Measurements from ENCODE around the gene MRPL2. TPM values are rescaled to one million over a fixed set of nuclear protein-coding genes. Genes with fewer than 3 reads are reported as not detected.
A peak's percentile ranks its signal among the peaks of the same experiment; 100 is the strongest.

MRPL2 gene
- 46.8 TPM for polyA plus RNA-seq (2013, experiment 1 of 2)
- 50.0 TPM for polyA plus RNA-seq (2013, experiment 2 of 2)

DNA sequence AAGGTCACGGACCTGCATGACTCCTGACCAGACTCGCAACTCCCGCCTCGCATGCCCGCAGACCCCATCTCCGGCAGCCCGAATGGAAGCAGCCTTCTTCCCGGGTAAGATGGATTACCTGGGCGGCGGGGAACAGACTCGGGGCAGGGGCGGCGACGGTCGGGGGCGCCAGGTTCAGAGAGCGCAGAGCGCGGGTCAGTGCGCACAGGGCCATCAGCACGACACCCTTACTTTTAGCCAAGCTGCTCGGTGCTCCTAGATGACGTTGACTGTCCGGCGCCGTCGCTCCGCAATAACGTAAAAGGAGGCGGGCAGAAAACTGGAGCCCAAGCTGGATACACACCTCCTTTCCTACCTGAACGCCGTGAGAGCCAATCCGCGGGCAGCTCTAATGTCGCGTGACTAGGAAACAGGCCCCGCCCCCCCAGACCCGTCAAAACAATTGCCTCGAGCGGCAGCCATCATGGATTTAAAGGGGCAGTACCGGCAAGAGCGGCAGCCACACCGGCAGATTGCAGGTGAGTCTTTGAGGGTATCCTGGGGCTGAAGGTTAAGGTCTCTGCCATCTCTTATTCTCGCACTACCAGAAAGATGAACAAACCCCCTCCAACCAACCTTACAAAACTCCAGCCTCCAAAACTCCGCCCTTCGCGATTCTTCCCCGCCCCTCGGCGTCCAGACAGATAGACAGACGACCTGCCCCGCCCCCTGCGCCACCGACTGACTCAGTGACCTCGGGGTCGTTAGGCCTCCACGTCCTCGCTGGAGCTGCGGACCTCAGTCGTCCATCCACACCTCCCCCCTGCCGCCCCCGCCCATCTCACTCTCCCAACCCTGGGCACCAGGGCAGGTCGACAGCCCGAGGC is at the start of gene MRPL2, which contains the start of gene KLC4:
Gene MRPL2 (minus strand): TSS at position 267 of the 866 bp plus-strand sequence. CDS start 53 bp downstream, at position 214.
Gene KLC4 (plus strand): TSS at position 464 of the 866 bp plus-strand sequence. CDS start 1,705 bp downstream, outside the sequence.
- Histone ChIP-seq H3K14ac (ENCODE audit: low read length) (no peak within 1 kb of the TSS), H2BK120ac (ENCODE audit: low read depth, low read length) (no peak within 1 kb of the TSS), H3K36me3 (replicated peaks in 1 of 2; ENCODE audit: control insufficient read depth in 2 of 2, insufficient read depth in 2 of 2, low read length in 2 of 2) (peaks cover 7 to 27% of the 10 kb centered on the region in 2 donors), H3K4me2 (ENCODE audit: insufficient read depth, low read length, poor library complexity, severe bottlenecking) (peak within 1 kb of the TSS; percentile 84), H3K9me3 (replicated peaks in 1 of 2; ENCODE audit: control insufficient read depth in 2 of 2, insufficient read depth in 1 of 2, low read depth in 1 of 2, low read length in 2 of 2) (no peaks in the 10 kb centered on the region), H2AK5ac (ENCODE audit: low read depth, low read length) (no peak within 1 kb of the TSS), H4K8ac (ENCODE audit: low read depth, low read length) (no peak within 1 kb of the TSS), H4K91ac (ENCODE audit: low read depth, low read length, poor library complexity) (no peak within 1 kb of the TSS), H3K9ac (ENCODE audit: low read depth, low read length, poor library complexity) (peak within 1 kb of the TSS; percentile 88), H3K27me3 (ENCODE audit: control insufficient read depth in 3 of 3, insufficient read depth in 3 of 3, low read depth in 1 of 3, low read length in 3 of 3) (no peaks in the 10 kb centered on the region), H3K4ac (ENCODE audit: low read length) (no peak within 1 kb of the TSS), H2AFZ (ENCODE audit: low read length) (peak within 1 kb of the TSS; percentile 88), H3K4me3 (ENCODE audit: low read length in 2 of 2) (peak within 1 kb of the TSS; percentile 64 to 94), H3K4me1 (ENCODE audit: control insufficient read depth in 2 of 2, insufficient read depth in 1 of 2, low read depth in 1 of 2, low read length in 2 of 2) (peaks cover 6 to 11% of the 10 kb centered on the region in 2 donors), H2BK5ac (ENCODE audit: low read length) (no peak within 1 kb of the TSS), H3K18ac (ENCODE audit: low read length) (peak within 1 kb of the TSS; percentile 90), H3K23ac (ENCODE audit: low read depth, low read length, poor library complexity) (peak within 1 kb of the TSS; percentile 95), H2BK12ac (ENCODE audit: low read length) (no peak within 1 kb of the TSS), H3K27ac (replicated peaks; ENCODE audit: low read length) (peak within 1 kb of the TSS; percentile 62), H3K79me1 (ENCODE audit: low read depth, low read length) (peaks cover 8% of the 10 kb centered on the region), H2BK15ac (ENCODE audit: low read length) (no peak within 1 kb of the TSS)
- WGBS, 2 donors (ENCODE audit: extremely low coverage in 2 of 2, insufficient read length in 2 of 2, insufficient replicate concordance in 1 of 2), result no CpG with 5 or more reads among the region's 64 CpGs
- DNase-seq (ENCODE audit: low spot score), result peak; percentile 98

DNA sequence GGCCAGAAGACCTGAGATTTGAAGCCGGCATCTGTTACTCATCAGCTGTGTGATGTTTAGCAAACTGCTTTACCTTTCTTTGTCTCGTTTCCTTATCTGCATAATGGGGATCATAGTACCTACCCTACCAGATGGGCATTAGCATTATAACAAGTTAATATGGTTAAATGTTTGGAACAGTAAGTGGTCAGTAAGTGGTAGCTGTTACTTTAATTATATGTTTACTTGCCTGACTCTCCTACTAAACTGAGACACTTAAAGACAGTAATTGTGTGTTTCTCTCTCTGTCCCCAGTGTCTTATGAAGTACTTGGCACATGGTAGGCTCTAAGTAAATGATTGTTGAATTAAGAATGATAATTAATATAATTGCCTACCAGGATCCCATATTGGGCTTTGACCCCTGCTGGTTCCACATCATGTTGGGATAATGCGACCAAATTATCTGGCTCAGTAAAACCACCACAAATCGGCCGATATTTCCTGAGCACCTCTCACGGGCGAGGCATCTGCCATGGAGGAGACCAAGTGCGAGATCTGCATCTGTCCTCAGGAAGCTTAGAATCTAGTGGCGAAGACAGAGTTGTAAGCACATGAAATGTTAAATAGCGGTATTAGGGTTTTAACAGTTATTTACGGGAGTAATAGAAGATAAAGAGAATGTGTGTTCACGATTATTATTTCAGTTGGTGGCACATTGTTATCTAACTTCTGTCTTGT is 48.3 kb upstream of the MRPL2 start:
- H2AK5ac ChIP-seq (ENCODE audit: low read depth, low read length), result no peak overlapping the region

DNA sequence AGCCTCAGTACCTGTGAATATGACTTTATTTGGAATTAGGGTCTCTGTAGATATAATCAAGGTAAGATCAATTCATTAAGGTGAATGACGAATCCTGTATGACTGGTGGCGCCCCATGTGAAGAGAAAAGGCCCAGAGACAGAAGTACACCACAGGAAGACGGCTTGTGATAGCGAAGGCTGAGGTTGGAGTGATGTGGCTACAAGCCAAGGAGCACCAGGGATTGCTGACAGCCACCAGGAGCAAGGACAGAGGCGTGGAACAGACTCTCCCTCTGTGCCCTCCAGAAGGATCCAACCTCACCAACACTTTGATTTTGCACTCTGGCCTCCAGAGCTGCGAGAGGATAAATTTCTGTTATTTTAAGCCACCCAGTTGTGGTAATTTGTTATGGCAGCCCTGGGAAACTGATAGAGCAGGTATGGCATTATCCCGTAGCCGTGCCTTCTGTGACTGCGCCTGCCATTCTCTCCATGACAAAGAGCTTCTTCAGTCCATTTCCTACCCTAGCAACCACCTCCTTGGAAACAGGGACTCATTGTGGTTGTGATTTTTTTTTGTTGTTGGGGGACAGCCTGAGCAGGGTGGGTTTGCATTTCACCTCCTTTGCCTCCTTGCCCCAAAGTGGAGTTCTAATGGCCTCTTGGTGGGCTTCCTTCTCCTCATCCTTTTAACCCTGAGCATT is 46.4 kb upstream of the MRPL2 start:
- no peak for DNase-seq (ENCODE audit: low spot score)
- H3K4me1 ChIP-seq (ENCODE audit: control insufficient read depth in 2 of 2, insufficient read depth in 1 of 2, low read depth in 1 of 2, low read length in 2 of 2), result peaks cover 5 to 13% of the 10 kb centered on the region in 2 donors
- H3K27me3 ChIP-seq (ENCODE audit: control insufficient read depth in 3 of 3, insufficient read depth in 3 of 3, low read depth in 1 of 3, low read length in 3 of 3), result no peaks in the 10 kb centered on the region
- H3K9ac ChIP-seq (ENCODE audit: low read depth, low read length, poor library complexity), result no peak overlapping the region
- no peak overlapping the region for H3K18ac ChIP-seq (ENCODE audit: low read length)
- no peak overlapping the region for H3K4me2 ChIP-seq (ENCODE audit: insufficient read depth, low read length, poor library complexity, severe bottlenecking)
- no peak overlapping the region for H2BK15ac ChIP-seq (ENCODE audit: low read length)
- no peak overlapping the region for H2BK120ac ChIP-seq (ENCODE audit: low read depth, low read length)
- H2AK5ac ChIP-seq (ENCODE audit: low read depth, low read length), result no peak overlapping the region
- no peak overlapping the region for H3K14ac ChIP-seq (ENCODE audit: low read length)
- H2AFZ ChIP-seq (ENCODE audit: low read length), result no peak overlapping the region
- WGBS, 2 donors (ENCODE audit: extremely low coverage in 2 of 2, insufficient read length in 2 of 2, insufficient replicate concordance in 1 of 2), result no CpG with 5 or more reads among the region's 9 CpGs
- no peak overlapping the region for H3K4ac ChIP-seq (ENCODE audit: low read length)
- no peak overlapping the region for H2BK12ac ChIP-seq (ENCODE audit: low read length)
- H4K91ac ChIP-seq (ENCODE audit: low read depth, low read length, poor library complexity), result no peak overlapping the region
- H3K79me1 ChIP-seq (ENCODE audit: low read depth, low read length), result peaks cover 5% of the 10 kb centered on the region
- no peaks in the 10 kb centered on the region for H3K36me3 ChIP-seq (replicated peaks in 1 of 2; ENCODE audit: control insufficient read depth in 2 of 2, insufficient read depth in 2 of 2, low read length in 2 of 2)
- H3K23ac ChIP-seq (ENCODE audit: low read depth, low read length, poor library complexity), result no peak overlapping the region
- H3K4me3 ChIP-seq (ENCODE audit: low read length in 2 of 2), result no peak overlapping the region
- peak overlapping the region; percentile 56 for H3K27ac ChIP-seq (replicated peaks; ENCODE audit: low read length)
- H2BK5ac ChIP-seq (ENCODE audit: low read length), result no peak overlapping the region
- no peaks in the 10 kb centered on the region for H3K9me3 ChIP-seq (replicated peaks in 1 of 2; ENCODE audit: control insufficient read depth in 2 of 2, insufficient read depth in 1 of 2, low read depth in 1 of 2, low read length in 2 of 2)
- no peak overlapping the region for H4K8ac ChIP-seq (ENCODE audit: low read depth, low read length)

More for the DNA sequence above, 48.3 kb upstream of the MRPL2 start:
- no peak overlapping the region for H2BK120ac ChIP-seq (ENCODE audit: low read depth, low read length)
- H2BK12ac ChIP-seq (ENCODE audit: low read length), result no peak overlapping the region
- H4K91ac ChIP-seq (ENCODE audit: low read depth, low read length, poor library complexity), result no peak overlapping the region
- WGBS, 2 donors (ENCODE audit: extremely low coverage in 2 of 2, insufficient read length in 2 of 2, insufficient replicate concordance in 1 of 2), result 100% methylated on average over 2 to 3 of the region's 12 CpGs
- peaks cover 5 to 13% of the 10 kb centered on the region in 2 donors for H3K4me1 ChIP-seq (ENCODE audit: control insufficient read depth in 2 of 2, insufficient read depth in 1 of 2, low read depth in 1 of 2, low read length in 2 of 2)
- no peak overlapping the region for H3K4me3 ChIP-seq (ENCODE audit: low read length in 2 of 2)
- no peak overlapping the region for H2AFZ ChIP-seq (ENCODE audit: low read length)
- H2BK5ac ChIP-seq (ENCODE audit: low read length), result no peak overlapping the region
- no peaks in the 10 kb centered on the region for H3K36me3 ChIP-seq (replicated peaks in 1 of 2; ENCODE audit: control insufficient read depth in 2 of 2, insufficient read depth in 2 of 2, low read length in 2 of 2)
- no peak overlapping the region for H3K4ac ChIP-seq (ENCODE audit: low read length)
- H4K8ac ChIP-seq (ENCODE audit: low read depth, low read length), result no peak overlapping the region
- H3K27ac ChIP-seq (replicated peaks; ENCODE audit: low read length), result no peak overlapping the region
- no peak overlapping the region for H3K18ac ChIP-seq (ENCODE audit: low read length)
- no peak overlapping the region for H3K9ac ChIP-seq (ENCODE audit: low read depth, low read length, poor library complexity)
- no peak for DNase-seq (ENCODE audit: low spot score)
- H3K14ac ChIP-seq (ENCODE audit: low read length), result no peak overlapping the region
- H3K23ac ChIP-seq (ENCODE audit: low read depth, low read length, poor library complexity), result no peak overlapping the region
- no peaks in the 10 kb centered on the region for H3K27me3 ChIP-seq (ENCODE audit: control insufficient read depth in 3 of 3, insufficient read depth in 3 of 3, low read depth in 1 of 3, low read length in 3 of 3)
- H3K79me1 ChIP-seq (ENCODE audit: low read depth, low read length), result peaks cover 5% of the 10 kb centered on the region
- H3K9me3 ChIP-seq (replicated peaks in 1 of 2; ENCODE audit: control insufficient read depth in 2 of 2, insufficient read depth in 1 of 2, low read depth in 1 of 2, low read length in 2 of 2), result no peaks in the 10 kb centered on the region
- H2BK15ac ChIP-seq (ENCODE audit: low read length), result no peak overlapping the region
- H3K4me2 ChIP-seq (ENCODE audit: insufficient read depth, low read length, poor library complexity, severe bottlenecking), result no peak overlapping the region

All from neuronal stem cell (in vitro differentiated cells).